ENCODE results near the gene CHCHD5. TPM values are rescaled to one million over a fixed set of nuclear protein-coding genes. Genes with fewer than 3 reads are reported as not detected.

CHCHD5 gene
- total RNA-seq, result 5.6 and 8.3 TPM in 2 replicates

GRCh38 chr2:112584134-112584890 is at the start of gene CHCHD5:
CHCHD5 (plus strand) TSS chr2:112584609; CDS start chr2:112584648, 39 bp downstream.

GRCh38 chr2:112542123-112542983 is 42.1 kb upstream of the CHCHD5 start, which contains the start of gene POLR1B:
POLR1B (plus strand) TSS chr2:112542465; CDS start chr2:112542495, 30 bp downstream.

Other genes starting within 250 kb of the CHCHD5 start
- gene RGPD8, start 151.0 kb upstream of the CHCHD5 start, total RNA-seq, result 2.9 and 10.4 TPM in 2 replicates
- 8.6 and 14.6 TPM in 2 replicates for gene TTL, start 102.5 kb upstream of the CHCHD5 start, total RNA-seq
- gene POLR1B, start 42.1 kb upstream of the CHCHD5 start, total RNA-seq, result 11.9 and 20.0 TPM in 2 replicates
- gene SLC20A1, start 61.3 kb downstream of the CHCHD5 start, total RNA-seq, result 11.7 and 13.5 TPM in 2 replicates
- not detected in 2 replicates for gene NT5DC4, start 136.4 kb downstream of the CHCHD5 start, total RNA-seq
- gene CKAP2L, start 180.0 kb downstream of the CHCHD5 start, total RNA-seq, result 0.76 and 1.0 TPM in 2 replicates
- not detected in 2 replicates for gene IL1A, start 199.9 kb downstream of the CHCHD5 start, total RNA-seq